NCI-H1048 (cell line): Measurements from ENCODE around the gene ATF5.
A peak's percentile ranks its signal among the peaks of the same experiment; 100 is the strongest.

Experiments
- DNase-seq: peaks from one replicate; lab custom pipeline; 2025; lab: John Stamatoyannopoulos, UW

Gene ATF5

DNA sequence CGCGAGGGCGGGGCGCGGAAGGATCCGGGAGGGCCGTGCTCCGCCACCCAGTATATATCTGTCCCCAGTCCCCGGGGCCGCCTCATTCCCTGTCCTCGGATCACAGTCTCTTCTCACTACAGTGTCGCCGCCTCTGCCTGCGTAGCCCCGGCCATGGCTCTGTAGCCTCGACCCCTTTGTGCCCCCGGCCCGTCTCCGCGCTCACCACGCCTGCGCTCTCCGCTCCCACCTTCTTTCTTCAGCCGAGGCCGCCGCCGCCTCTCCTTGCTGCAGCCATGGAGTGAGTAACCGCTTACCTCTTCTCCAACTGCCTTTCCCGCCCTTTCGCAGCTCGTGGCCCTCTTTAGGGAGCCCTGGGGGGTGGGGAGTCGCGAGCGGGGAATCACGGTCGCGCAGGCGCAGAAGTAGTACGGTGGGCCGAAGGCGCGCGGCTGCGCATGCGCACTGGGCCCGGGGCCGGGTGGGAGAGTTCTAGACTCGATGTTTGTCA is at the start of gene ATF5, which contains the start of gene NUP62:
ATF5 (plus strand) TSS at position 85 of the 490 bp plus-strand sequence. CDS start 1,646 bp downstream, outside the sequence.
NUP62 (minus strand) TSS at position 384 of the 490 bp plus-strand sequence. CDS start 19,697 bp downstream, outside the sequence.
- peak; percentile 95 for DNase-seq

GRCh38 chr19:49879243-49879963 is 49.6 kb upstream of the ATF5 start:
- DNase-seq: no peak

DNA sequence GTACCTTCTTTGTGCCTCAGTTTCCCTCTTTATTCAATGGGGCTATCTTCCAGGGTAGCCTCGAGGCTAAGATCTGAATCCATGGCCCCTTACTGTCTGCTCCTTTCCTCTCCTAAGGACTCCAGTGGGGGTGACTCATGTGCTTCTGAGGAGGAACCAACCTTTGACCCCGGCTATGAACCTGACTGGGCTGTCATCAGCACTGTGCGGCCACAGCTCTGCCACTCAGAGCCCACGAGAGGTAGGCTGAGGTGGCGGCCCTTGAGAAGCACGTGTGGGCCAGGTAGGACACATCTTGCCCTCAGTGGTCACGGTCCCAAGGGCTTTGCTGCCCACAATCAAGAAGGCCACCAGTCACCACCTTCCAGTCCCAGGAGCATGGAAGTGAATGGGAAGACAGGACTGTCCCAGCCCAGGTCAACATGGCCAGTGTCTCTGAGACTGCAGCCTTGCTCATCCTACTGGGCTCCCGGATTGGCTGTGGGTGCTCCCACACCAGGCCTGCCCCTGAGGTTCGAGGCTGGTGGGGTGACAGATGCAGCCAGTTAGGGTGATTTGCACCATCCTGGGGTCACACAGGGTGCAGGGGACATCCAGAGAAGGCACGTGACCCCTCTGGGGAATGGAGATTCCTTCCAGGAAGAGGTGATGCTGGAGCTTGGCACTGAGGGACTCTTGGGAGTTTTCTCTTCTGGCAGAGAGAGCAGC is 48.7 kb upstream of the ATF5 start:
- DNase-seq: no peak

- DNase-seq: no peak
Observed at GRCh38 chr19:49881186-49881585, 47.8 kb upstream of the ATF5 start.

DNA sequence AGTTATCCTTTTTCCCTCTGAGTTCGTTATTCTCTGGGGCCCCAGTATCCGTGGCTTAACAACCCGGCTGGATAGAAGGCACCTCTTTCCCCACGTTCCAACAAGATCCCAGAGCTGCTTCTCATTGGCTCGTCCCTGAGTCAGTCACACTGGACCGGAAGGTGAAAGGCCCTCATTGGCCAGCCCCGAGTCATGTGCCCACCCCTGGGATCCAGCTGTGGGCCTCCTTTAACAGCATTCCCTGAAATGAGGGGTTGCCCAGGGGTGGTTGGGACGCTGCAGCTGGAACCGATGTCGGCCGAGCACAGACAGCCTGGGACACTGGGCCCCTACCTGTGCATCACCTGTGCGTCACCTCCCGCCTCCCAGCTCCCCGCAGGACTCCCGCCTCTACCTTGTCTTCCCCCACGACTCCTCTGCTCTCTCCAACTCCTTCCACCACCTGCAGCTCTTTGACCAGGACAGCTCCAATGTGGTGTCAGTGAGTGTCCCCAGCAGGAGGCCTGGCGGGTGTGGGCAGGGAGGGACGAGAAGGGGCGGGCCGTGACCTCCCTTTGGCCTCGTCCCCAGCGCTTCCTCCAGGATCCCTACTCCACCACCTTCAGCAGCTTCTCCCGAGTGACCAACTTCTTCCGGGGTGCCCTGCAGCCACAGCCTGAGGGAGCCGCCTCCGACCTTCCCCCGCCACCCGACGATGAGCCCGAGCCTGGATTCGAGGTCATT is 47.2 kb upstream of the ATF5 start:
- DNase-seq: no peak

DNA sequence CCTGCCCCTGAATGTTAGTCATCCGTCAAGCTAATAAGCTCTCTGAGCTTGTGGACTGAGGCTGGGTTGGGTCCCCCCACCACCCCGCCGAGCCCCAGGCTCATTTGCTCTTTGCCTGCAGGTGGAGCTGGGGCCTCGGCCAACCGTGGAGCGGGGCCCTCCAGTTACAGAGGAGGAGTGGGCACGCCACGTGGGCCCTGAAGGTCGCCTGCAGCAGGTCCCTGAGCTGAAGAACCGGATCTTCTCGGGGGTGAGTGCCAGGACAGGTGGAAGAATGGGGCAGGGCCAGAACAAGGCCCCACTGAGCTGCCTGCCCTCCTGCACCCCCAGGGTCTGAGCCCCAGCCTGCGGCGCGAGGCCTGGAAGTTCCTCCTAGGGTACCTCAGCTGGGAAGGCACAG is 46.4 kb upstream of the ATF5 start:
- DNase-seq: no peak

GRCh38 chr19:49883094-49883493 is 45.9 kb upstream of the ATF5 start:
- no peak for DNase-seq

- DNase-seq: no peak
Observed at GRCh38 chr19:49884109-49884508, 44.9 kb upstream of the ATF5 start.

GRCh38 chr19:49884760-49885159 is 44.2 kb upstream of the ATF5 start:
- no peak for DNase-seq

- no peak for DNase-seq
Observed at GRCh38 chr19:49887037-49887664, 41.9 kb upstream of the ATF5 start.

DNA sequence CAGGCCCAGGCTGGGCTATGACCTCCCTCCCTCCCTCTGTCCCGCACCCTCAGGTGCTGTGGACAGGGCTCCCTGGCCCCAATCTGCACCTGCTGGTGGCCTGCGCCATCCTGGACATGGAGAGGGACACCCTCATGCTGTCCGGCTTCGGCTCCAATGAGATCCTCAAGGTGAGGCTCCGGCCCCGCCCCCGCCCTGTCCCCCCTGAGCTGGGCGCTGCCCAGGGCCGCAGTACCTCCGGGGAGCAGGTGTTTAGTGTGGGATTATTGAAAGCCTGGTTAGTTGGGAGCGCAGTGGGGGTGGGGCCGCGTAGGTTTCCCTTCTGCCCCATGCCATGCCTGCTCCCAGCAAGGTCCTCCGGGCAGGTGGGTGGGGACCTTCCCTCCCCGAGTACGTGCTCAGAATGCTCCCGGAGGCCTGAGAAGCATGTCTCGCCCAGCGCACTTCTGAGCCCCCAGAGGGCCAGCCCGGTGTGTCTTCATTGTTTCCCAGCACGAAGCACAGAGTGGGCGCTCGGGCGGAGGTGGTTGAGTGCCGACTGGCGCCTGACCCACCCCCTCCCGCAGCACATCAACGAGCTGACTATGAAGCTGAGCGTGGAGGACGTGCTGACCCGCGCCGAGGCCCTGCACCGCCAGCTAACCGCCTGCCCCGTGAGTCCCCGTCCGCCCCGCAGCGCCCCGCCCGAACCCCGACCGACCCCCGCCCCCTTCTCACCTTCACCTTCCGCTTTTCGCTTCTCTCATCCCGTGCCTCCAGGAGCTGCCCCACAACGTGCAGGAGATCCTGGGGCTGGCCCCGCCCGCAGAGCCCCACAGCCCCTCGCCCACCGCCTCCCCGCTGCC is 41.1 kb upstream of the ATF5 start:
- no peak for DNase-seq

DNA sequence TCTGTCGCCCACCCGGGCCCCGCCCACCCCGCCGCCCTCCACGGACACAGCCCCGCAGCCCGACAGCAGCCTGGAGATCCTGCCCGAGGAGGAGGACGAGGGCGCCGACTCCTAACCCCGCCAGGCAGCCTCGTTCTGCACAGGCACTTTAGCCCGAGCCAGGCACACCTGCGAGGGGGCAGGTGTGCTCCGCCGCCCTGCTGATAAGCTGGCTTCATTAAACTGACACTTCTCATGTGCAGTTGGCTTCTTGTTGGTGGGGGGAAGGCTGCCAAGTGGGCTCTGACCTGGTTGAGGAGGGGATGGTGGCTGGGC is 40.5 kb upstream of the ATF5 start:
- no peak for DNase-seq

DNA sequence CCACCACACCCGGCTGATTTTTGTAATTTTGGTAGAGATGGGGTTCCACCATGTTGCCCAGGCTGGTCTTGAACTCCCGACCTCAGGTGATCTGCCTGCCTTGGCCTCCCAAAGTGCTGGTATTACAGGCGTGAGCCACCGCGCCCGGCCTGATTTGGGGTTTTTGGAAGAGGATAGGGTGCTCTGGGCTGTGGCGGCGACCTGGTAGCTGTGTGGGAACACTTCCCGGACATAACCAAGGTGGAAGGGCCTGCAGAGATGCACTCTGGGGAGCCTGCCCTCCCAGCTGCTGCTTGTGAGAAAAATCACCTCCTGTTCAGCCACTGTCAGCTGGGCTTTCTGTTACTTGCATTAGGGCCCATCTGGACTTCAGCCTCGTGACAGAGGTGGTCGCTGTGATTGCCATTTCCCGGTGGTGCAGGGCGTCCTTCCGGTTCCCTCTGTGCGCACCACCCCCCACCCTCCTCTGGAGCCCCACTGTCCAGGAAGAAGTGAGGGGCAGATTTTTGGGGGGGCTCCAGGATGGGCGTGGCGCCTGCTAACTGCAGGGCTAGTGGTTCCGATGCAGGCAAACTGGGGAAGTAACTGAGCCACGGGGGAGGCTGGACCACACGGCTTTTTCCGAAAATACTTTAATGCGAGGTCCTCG is 39.8 kb upstream of the ATF5 start:
- DNase-seq: no peak

GRCh38 chr19:49889687-49890348 is 39.2 kb upstream of the ATF5 start:
- peak; percentile 55 for DNase-seq

DNA sequence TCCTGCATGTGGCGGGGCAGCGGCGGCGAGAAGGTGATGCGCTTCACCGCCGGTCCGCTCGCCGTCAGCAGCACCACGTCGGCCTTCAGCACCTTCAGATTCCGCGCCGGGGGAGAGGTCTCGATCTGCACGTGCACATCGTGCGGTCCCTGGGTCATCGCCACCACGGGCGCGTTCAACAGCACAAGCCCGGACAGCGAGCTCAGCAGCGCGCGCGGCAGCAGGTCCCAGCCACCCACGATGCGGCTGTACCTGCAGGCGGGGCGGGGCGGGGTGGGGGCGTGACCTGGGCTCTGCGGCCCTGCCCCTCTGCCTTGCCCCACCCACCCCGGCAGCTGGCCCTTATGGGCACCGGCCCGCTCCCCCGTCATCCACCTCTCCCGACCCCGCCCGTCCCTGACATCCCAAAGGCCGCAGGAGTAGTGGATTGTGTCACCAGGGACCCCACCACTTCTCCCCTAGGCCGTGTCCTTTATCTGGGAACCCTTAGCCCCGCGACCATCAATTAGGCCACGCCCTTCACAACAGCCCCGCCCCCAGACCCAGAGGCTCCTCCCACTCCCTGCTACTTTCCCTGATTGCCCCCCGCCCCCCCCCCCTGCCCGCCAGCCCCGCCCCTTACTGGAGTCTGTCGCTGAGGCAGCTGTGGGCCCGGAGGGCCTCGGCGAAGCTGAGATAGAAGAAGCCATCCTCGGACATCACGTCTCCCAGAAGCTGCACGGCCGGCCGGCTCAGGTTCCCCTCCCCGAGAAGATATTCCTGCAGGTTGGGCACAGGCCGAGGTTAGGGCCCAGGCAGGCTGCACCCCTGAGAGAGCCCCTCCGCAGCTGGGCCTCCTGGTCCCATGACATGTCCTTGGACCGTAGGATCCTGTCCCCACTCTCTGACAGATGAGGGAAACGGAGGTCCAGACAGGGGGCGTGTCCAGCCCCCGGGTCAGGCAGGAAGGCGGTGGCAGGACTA is 38.4 kb upstream of the ATF5 start:
- DNase-seq: no peak

DNA sequence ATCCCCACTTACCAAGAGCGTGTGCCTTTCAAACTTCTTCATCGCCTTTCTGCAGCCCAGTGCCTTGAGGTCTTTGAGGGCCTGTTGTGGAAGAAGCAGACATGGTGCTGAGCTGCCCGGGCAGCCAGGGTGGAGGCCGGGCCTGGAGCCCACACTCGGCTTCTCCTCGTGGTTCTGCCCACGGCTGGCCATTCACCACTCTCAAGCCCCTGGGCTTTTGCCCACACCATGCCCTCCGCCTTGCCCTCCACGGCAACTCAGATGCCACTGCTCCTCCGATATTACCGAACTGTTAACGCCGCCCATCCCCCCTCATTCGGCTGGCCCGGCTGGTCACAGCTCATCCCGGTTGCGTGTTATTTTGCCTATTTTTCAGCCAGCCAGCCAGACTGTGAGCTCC is 37.6 kb upstream of the ATF5 start:
- DNase-seq: no peak

GRCh38 chr19:49892716-49893115 is 36.3 kb upstream of the ATF5 start:
- DNase-seq: no peak

DNA sequence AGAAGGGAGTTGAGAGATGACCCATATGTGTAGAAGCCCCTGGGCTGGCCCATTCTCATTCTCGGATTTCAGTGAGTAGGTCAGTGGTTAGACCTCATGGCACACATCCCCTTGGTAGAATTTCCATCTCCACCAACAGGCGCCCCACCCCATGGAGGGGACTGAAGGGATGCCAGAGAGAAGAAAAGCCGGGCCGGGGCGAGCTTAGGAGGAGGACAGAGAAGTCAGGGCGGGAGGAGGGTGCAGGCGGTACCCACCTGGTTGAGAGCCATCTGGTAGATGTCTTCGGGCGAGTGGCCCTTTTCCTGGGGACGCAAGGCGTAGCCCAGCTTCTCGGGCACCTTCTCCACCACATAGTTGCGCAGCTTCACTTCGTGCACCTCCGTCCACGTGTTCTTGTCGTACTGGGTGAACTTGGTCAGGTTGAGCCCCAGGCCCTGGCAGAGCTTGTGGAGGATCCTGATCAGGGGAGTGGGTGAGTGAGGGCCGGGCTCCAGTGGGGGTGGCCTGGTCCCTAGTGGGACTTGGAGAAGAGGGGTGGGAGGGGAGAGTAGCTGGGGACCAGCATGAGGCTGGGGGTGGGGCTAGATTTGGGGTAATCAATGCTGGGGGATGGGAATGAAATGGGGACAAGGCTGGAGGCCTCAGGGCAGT is 34.9 kb upstream of the ATF5 start:
- no peak for DNase-seq
